Measurements from ENCODE around the gene FPGS. TPM values are rescaled to one million over a fixed set of nuclear protein-coding genes. Genes with fewer than 3 reads are reported as not detected.

The FPGS gene
- total RNA-seq, 3 donors from 2014 or later (not counting 1 experiment from before 2014, with no cell fraction given), result 99.1 to 108 (median 107) TPM

- DNase-seq, result peak; percentile 94 to 96
- peaks cover 41% of the 10 kb centered on the region for H3K36me3 ChIP-seq (ENCODE audit: control insufficient read depth, insufficient read depth, low read length)
- WGBS (ENCODE audit: insufficient coverage), result 0% methylated on average over 75 of the region's 75 CpGs
- TF ChIP-seq CTCF (IDR thresholded peaks at IDR 0.05), result no peak
- intact Hi-C loops (cut with micrococcal nuclease), result loop anchor here (1.0 to 5.0 kb wide), 3 partner anchors 17 to 81 kb away; partner anchors contain the start of genes FPGS and TOR2A
- peaks cover 6% of the 10 kb centered on the region for H3K36me3 Mint-ChIP-seq
- no peaks in the 10 kb centered on the region for H3K27me3 ChIP-seq (ENCODE audit: control insufficient read depth, insufficient read depth, low read length)
- H3K9me3 Mint-ChIP-seq, result no peaks in the 10 kb centered on the region
- peak within 1 kb of the TSS; percentile 93 for H3K4me3 Mint-ChIP-seq
- H3K4me3 ChIP-seq (ENCODE audit: low read length), result peak within 1 kb of the TSS; percentile 90
- ATAC-seq, result peak; percentile 52 to 79 (median 69)
- no peaks in the 10 kb centered on the region for H3K27me3 Mint-ChIP-seq (ENCODE audit: low read depth in 2 of 2)
- H3K4me1 Mint-ChIP-seq, result peaks cover 50 to 68% of the 10 kb centered on the region in 2 donors
- H3K9me3 ChIP-seq (ENCODE audit: control insufficient read depth, insufficient read depth, low read length), result no peaks in the 10 kb centered on the region
- peak within 1 kb of the TSS; percentile 92 for H3K27ac ChIP-seq (ENCODE audit: low read length)
- H3K27ac Mint-ChIP-seq, result peak within 1 kb of the TSS; percentile 95 to 98
- H3K4me1 ChIP-seq (ENCODE audit: control insufficient read depth, insufficient read depth, low read length), result peaks cover 59% of the 10 kb centered on the region
Measured at GRCh38 chr9:127785933-127786772, 16.5 kb upstream of the FPGS start, which contains the start of gene CDK9. Gene CDK9, plus strand, starts transcription at chr9:127786034. Its CDS starts 115 bp downstream, at chr9:127786149.

GRCh38 chr9:127786773-127787104, 15.9 kb upstream of the FPGS start:
- peak overlapping the region; percentile 93 for H3K4me3 Mint-ChIP-seq
- H3K36me3 Mint-ChIP-seq, result peaks cover 6% of the 10 kb centered on the region
- peak overlapping the region; percentile 85 for H3K27ac Mint-ChIP-seq
- WGBS (ENCODE audit: insufficient coverage), result 0% methylated on average over 11 of the region's 12 CpGs
- ATAC-seq (no peak), DNase-seq (peak in 1 of 2 donors; percentile 61)
- H3K27me3 ChIP-seq (ENCODE audit: control insufficient read depth, insufficient read depth, low read length), result no peaks in the 10 kb centered on the region
- H3K36me3 ChIP-seq (ENCODE audit: control insufficient read depth, insufficient read depth, low read length), result peaks cover 45% of the 10 kb centered on the region
- peak; percentile 53 for TF ChIP-seq CTCF (IDR thresholded peaks at IDR 0.05)
- H3K4me1 ChIP-seq (ENCODE audit: control insufficient read depth, insufficient read depth, low read length), result peaks cover 54% of the 10 kb centered on the region
- intact Hi-C loops (cut with micrococcal nuclease), result loop anchor here (5.0 kb wide), 1 partner anchor 81 kb away; no protein-coding TSS in a partner anchor
- H3K9me3 Mint-ChIP-seq, result no peaks in the 10 kb centered on the region
- peaks cover 44 to 63% of the 10 kb centered on the region in 2 donors for H3K4me1 Mint-ChIP-seq
- no peaks in the 10 kb centered on the region for H3K27me3 Mint-ChIP-seq (ENCODE audit: low read depth in 2 of 2)
- no peaks in the 10 kb centered on the region for H3K9me3 ChIP-seq (ENCODE audit: control insufficient read depth, insufficient read depth, low read length)
- H3K4me3 ChIP-seq (ENCODE audit: low read length), result peak overlapping the region; percentile 90
- H3K27ac ChIP-seq (ENCODE audit: low read length), result peak overlapping the region; percentile 92

- Histone ChIP-seq H3K27me3 (ENCODE audit: control insufficient read depth, insufficient read depth, low read length) (no peaks in the 10 kb centered on the region), H3K4me3 (ENCODE audit: low read length) (no peak overlapping the region), H3K9me3 (ENCODE audit: control insufficient read depth, insufficient read depth, low read length) (no peaks in the 10 kb centered on the region), H3K27ac (ENCODE audit: low read length) (no peak overlapping the region), H3K36me3 (ENCODE audit: control insufficient read depth, insufficient read depth, low read length) (peaks cover 48% of the 10 kb centered on the region), H3K4me1 (ENCODE audit: control insufficient read depth, insufficient read depth, low read length) (peaks cover 36% of the 10 kb centered on the region)
- DNase-seq, result no peak
- 90% methylated on average over 26 of the region's 26 CpGs for WGBS (ENCODE audit: insufficient coverage)
- no peak overlapping the region for H3K27ac Mint-ChIP-seq
- H3K4me3 Mint-ChIP-seq, result no peak overlapping the region
- H3K36me3 Mint-ChIP-seq, result peaks cover 6% of the 10 kb centered on the region
- intact Hi-C loops (cut with micrococcal nuclease), result loop anchor here (5.0 kb wide), 1 partner anchor 79 kb away; no protein-coding TSS in a partner anchor
- ATAC-seq, result no peak
- peaks cover 31 to 54% of the 10 kb centered on the region in 2 donors for H3K4me1 Mint-ChIP-seq
- H3K27me3 Mint-ChIP-seq (ENCODE audit: low read depth in 2 of 2), result no peaks in the 10 kb centered on the region
- no peaks in the 10 kb centered on the region for H3K9me3 Mint-ChIP-seq
- TF ChIP-seq CTCF (IDR thresholded peaks at IDR 0.05), result no peak
Measured at GRCh38 chr9:127788337-127789011, 14.2 kb upstream of the FPGS start.
